SJSA1 (cell line): ENCODE results near the gene LYRM4. TPM values are rescaled to one million over a fixed set of nuclear protein-coding genes. Genes with fewer than 3 reads are reported as not detected.

Experiments
- DNase-seq, 2 experiments: peaks; one replicate each; pipeline ENCODE4 v3.0.0-alpha.2; 2015 to 2020; ENCODE audit warnings: low spot score in 2 of 2, low read depth in 1 of 2
- H3K27ac ChIP-seq: fragments of 250-450 bp; sonication (Bioruptor Pico); 2 replicates; pipeline ENCODE4 v1.5.1; 2020; ENCODE audit warnings: mild to moderate bottlenecking, moderate library complexity
- H3K27me3 ChIP-seq: fragments of 250-450 bp; sonication (Bioruptor Pico); replicated peaks from 2 replicates; pipeline ENCODE4 v1.5.1; 2020; ENCODE audit warnings: mild to moderate bottlenecking, moderate library complexity
- H3K36me3 ChIP-seq: fragments of 250-450 bp; sonication (Bioruptor Pico); 2 replicates; pipeline ENCODE4 v1.5.1; 2020; ENCODE audit warnings: mild to moderate bottlenecking
- H3K4me1 ChIP-seq: fragments of 250-450 bp; sonication (Bioruptor Pico); replicated peaks from 2 replicates; pipeline ENCODE4 v1.6.1; 2021; ENCODE audit warnings: mild to moderate bottlenecking
- H3K4me3 ChIP-seq: fragments of 250-450 bp; sonication (Bioruptor Pico); 2 replicates; pipeline ENCODE4 v1.5.1; 2020; ENCODE audit warnings: mild to moderate bottlenecking
- H3K9me3 ChIP-seq: fragments of 250-450 bp; sonication (Bioruptor Pico); replicated peaks from 2 replicates; pipeline ENCODE4 v1.5.1; 2020; ENCODE audit warnings: mild to moderate bottlenecking
- total RNA-seq: library from RNA; depleted of rRNA; stranded (reverse); fragments of >200 nt; shearing (Covaris generic); gene quantifications from 2 replicates; pipeline ENCODE4 v1.2.3, GENCODE V29; 2014

LYRM4 gene
- total RNA-seq, 1 experiment from 2014 or later: 23.0 TPM

- Histone ChIP-seq H3K4me1 (peaks cover 16% of the 10 kb centered on the region), H3K27ac (no peak overlapping the region), H3K27me3 (no peaks in the 10 kb centered on the region), H3K9me3 (no peaks in the 10 kb centered on the region), H3K4me3 (no peak overlapping the region), H3K36me3 (0 out of 2 replicates have a peak, but pooled peaks cover 4% of the 10 kb centered on the region)
- DNase-seq: no peak
Measured at GRCh38 chr6:5219011-5219691, 41.6 kb downstream of the LYRM4 start.

GRCh38 chr6:5217356-5217755 is 43.4 kb downstream of the LYRM4 start:
- H3K27ac ChIP-seq: no peak overlapping the region
- peaks cover 13% of the 10 kb centered on the region for H3K36me3 ChIP-seq
- no peaks in the 10 kb centered on the region for H3K9me3 ChIP-seq
- H3K4me1 ChIP-seq: peaks cover 26% of the 10 kb centered on the region
- DNase-seq: no peak
- H3K4me3 ChIP-seq: no peak overlapping the region
- H3K27me3 ChIP-seq: no peaks in the 10 kb centered on the region

GRCh38 chr6:5215799-5216198 is 45.0 kb downstream of the LYRM4 start:
- Histone ChIP-seq H3K36me3 (peaks cover 13% of the 10 kb centered on the region), H3K4me1 (peaks cover 26% of the 10 kb centered on the region), H3K4me3 (no peak overlapping the region), H3K27ac (peak overlapping the region; percentile 23; the same call in 1 of the 2 replicates), H3K9me3 (no peaks in the 10 kb centered on the region), H3K27me3 (no peaks in the 10 kb centered on the region)
- no peak for DNase-seq

GRCh38 chr6:5215159-5215558 is 45.6 kb downstream of the LYRM4 start:
- Histone ChIP-seq H3K36me3 (peaks cover 13% of the 10 kb centered on the region), H3K9me3 (no peaks in the 10 kb centered on the region), H3K27ac (peak overlapping the region; percentile 23; the same call in 1 of the 2 replicates), H3K4me1 (peaks cover 26% of the 10 kb centered on the region), H3K4me3 (no peak overlapping the region), H3K27me3 (no peaks in the 10 kb centered on the region)
- peak in 1 of 2 experiments; percentile 50 for DNase-seq

- H3K4me1 ChIP-seq: peaks cover 26% of the 10 kb centered on the region
- DNase-seq: peak in 1 of 2 experiments; percentile 55
- peaks cover 13% of the 10 kb centered on the region for H3K36me3 ChIP-seq
- H3K27me3 ChIP-seq: no peaks in the 10 kb centered on the region
- no peak overlapping the region for H3K4me3 ChIP-seq
- H3K27ac ChIP-seq: 0 out of 2 replicates have a peak overlapping the region, but pooled peaks have one; percentile 23
- H3K9me3 ChIP-seq: no peaks in the 10 kb centered on the region
Measured at GRCh38 chr6:5214570-5215052, 46.1 kb downstream of the LYRM4 start.

- no peaks in the 10 kb centered on the region for H3K9me3 ChIP-seq
- no peak overlapping the region for H3K4me3 ChIP-seq
- H3K4me1 ChIP-seq: peaks cover 26% of the 10 kb centered on the region
- DNase-seq: peak; percentile 51 to 66
- H3K36me3 ChIP-seq: peaks cover 13% of the 10 kb centered on the region
- no peaks in the 10 kb centered on the region for H3K27me3 ChIP-seq
- H3K27ac ChIP-seq: no peak overlapping the region
Measured at GRCh38 chr6:5213836-5214235, 46.9 kb downstream of the LYRM4 start.

GRCh38 chr6:5211492-5211891 is 49.3 kb downstream of the LYRM4 start:
- no peak for DNase-seq
- H3K36me3 ChIP-seq: peaks cover 13% of the 10 kb centered on the region
- H3K4me3 ChIP-seq: no peak overlapping the region
- H3K27ac ChIP-seq: no peak overlapping the region
- H3K27me3 ChIP-seq: no peaks in the 10 kb centered on the region
- peaks cover 39% of the 10 kb centered on the region for H3K4me1 ChIP-seq
- no peaks in the 10 kb centered on the region for H3K9me3 ChIP-seq

GRCh38 chr6:5208471-5208971 is 52.2 kb downstream of the LYRM4 start:
- Histone ChIP-seq H3K4me3 (no peak overlapping the region), H3K9me3 (0 out of 2 replicates have a peak, but pooled peaks cover 3% of the 10 kb centered on the region), H3K27ac (peak overlapping the region; percentile 52), H3K36me3 (peaks cover 8% of the 10 kb centered on the region), H3K4me1 (peaks cover 37% of the 10 kb centered on the region), H3K27me3 (no peaks in the 10 kb centered on the region)
- peak in 1 of 2 experiments; percentile 40 for DNase-seq

- Histone ChIP-seq H3K9me3 (0 out of 2 replicates have a peak, but pooled peaks cover 3% of the 10 kb centered on the region), H3K4me1 (peaks cover 34% of the 10 kb centered on the region), H3K27me3 (no peaks in the 10 kb centered on the region), H3K27ac (peak overlapping the region; percentile 52), H3K4me3 (no peak overlapping the region), H3K36me3 (peaks cover 3% of the 10 kb centered on the region)
- no peak for DNase-seq
Measured at GRCh38 chr6:5208057-5208456, 52.7 kb downstream of the LYRM4 start.

GRCh38 chr6:5206920-5207561 is 53.7 kb downstream of the LYRM4 start:
- DNase-seq: no peak

GRCh38 chr6:5205877-5206850 is 54.6 kb downstream of the LYRM4 start:
- Histone ChIP-seq H3K36me3 (no peaks in the 10 kb centered on the region; the same call in 1 of the 2 replicates), H3K27me3 (no peaks in the 10 kb centered on the region), H3K27ac (peak overlapping the region; percentile 20; the same call in 1 of the 2 replicates), H3K4me1 (peaks cover 34% of the 10 kb centered on the region), H3K9me3 (0 out of 2 replicates have a peak, but pooled peaks cover 3% of the 10 kb centered on the region), H3K4me3 (no peak overlapping the region)
- DNase-seq: peak in 1 of 2 experiments; percentile 38

More at GRCh38 chr6:5206920-5207561, 53.7 kb downstream of the LYRM4 start:
- Histone ChIP-seq H3K27me3 (no peaks in the 10 kb centered on the region), H3K36me3 (no peaks in the 10 kb centered on the region; the same call in 1 of the 2 replicates), H3K9me3 (0 out of 2 replicates have a peak, but pooled peaks cover 3% of the 10 kb centered on the region), H3K27ac (no peak overlapping the region), H3K4me1 (peaks cover 34% of the 10 kb centered on the region), H3K4me3 (no peak overlapping the region)

GRCh38 chr6:5205035-5205507 is 55.7 kb downstream of the LYRM4 start:
- Histone ChIP-seq H3K4me3 (no peak overlapping the region), H3K27ac (peak overlapping the region; percentile 20; the same call in 1 of the 2 replicates), H3K4me1 (peaks cover 34% of the 10 kb centered on the region), H3K27me3 (no peaks in the 10 kb centered on the region), H3K9me3 (0 out of 2 replicates have a peak, but pooled peaks cover 3% of the 10 kb centered on the region), H3K36me3 (no peaks in the 10 kb centered on the region; the same call in 1 of the 2 replicates)
- peak in 1 of 2 experiments; percentile 26 for DNase-seq

GRCh38 chr6:5204376-5204775 is 56.4 kb downstream of the LYRM4 start:
- Histone ChIP-seq H3K9me3 (0 out of 2 replicates have a peak, but pooled peaks cover 3% of the 10 kb centered on the region), H3K36me3 (no peaks in the 10 kb centered on the region; the same call in 1 of the 2 replicates), H3K27me3 (no peaks in the 10 kb centered on the region), H3K27ac (no peak overlapping the region), H3K4me1 (peaks cover 34% of the 10 kb centered on the region), H3K4me3 (no peak overlapping the region)
- DNase-seq: no peak
